ENCODE results near the gene SF3B5.

SF3B5 gene

GRCh38 chr6:144095134-144096002 is at the start of gene SF3B5:
TSS of gene SF3B5 (minus strand) at chr6:144095573. CDS start at chr6:144095497, 76 bp downstream.
- Histone ChIP-seq H3K9me3 (ENCODE audit: control insufficient read depth, low read length) (no peaks in the 10 kb centered on the region), H3K4me1 (ENCODE audit: control insufficient read depth, insufficient read depth, low read length) (peaks cover 18% of the 10 kb centered on the region), H3K9ac (ENCODE audit: low read length) (peak within 1 kb of the TSS; percentile 85), H3K36me3 (ENCODE audit: control insufficient read depth, insufficient read depth, low read length, severe bottlenecking) (no peaks in the 10 kb centered on the region), H3K4me3 (ENCODE audit: low read length) (peak within 1 kb of the TSS; percentile 95), H3K27me3 (replicated peaks; ENCODE audit: control insufficient read depth, insufficient read depth, low read length) (no peaks in the 10 kb centered on the region)
- DNase-seq (ENCODE audit: low read depth): peak; percentile 100

- no peak for DNase-seq (ENCODE audit: low read depth)
- Histone ChIP-seq H3K9me3 (ENCODE audit: control insufficient read depth, low read length) (no peaks in the 10 kb centered on the region), H3K4me3 (ENCODE audit: low read length) (no peak overlapping the region), H3K36me3 (ENCODE audit: control insufficient read depth, insufficient read depth, low read length, severe bottlenecking) (no peaks in the 10 kb centered on the region), H3K4me1 (ENCODE audit: control insufficient read depth, insufficient read depth, low read length) (peaks cover 17% of the 10 kb centered on the region), H3K9ac (ENCODE audit: low read length) (no peak overlapping the region), H3K27me3 (replicated peaks; ENCODE audit: control insufficient read depth, insufficient read depth, low read length) (no peaks in the 10 kb centered on the region)
These were observed 49.6 kb upstream of the SF3B5 start for GRCh38 chr6:144144996-144145395.

- Histone ChIP-seq H3K9me3 (ENCODE audit: control insufficient read depth, low read length) (no peaks in the 10 kb centered on the region), H3K4me3 (ENCODE audit: low read length) (no peak overlapping the region), H3K9ac (ENCODE audit: low read length) (no peak overlapping the region), H3K4me1 (ENCODE audit: control insufficient read depth, insufficient read depth, low read length) (peaks cover 12% of the 10 kb centered on the region), H3K27me3 (replicated peaks; ENCODE audit: control insufficient read depth, insufficient read depth, low read length) (no peaks in the 10 kb centered on the region), H3K36me3 (ENCODE audit: control insufficient read depth, insufficient read depth, low read length, severe bottlenecking) (no peaks in the 10 kb centered on the region)
- DNase-seq (ENCODE audit: low read depth): no peak
These were observed 48.5 kb upstream of the SF3B5 start for GRCh38 chr6:144143878-144144277.

- Histone ChIP-seq H3K4me1 (ENCODE audit: control insufficient read depth, insufficient read depth, low read length) (peaks cover 12% of the 10 kb centered on the region), H3K4me3 (ENCODE audit: low read length) (no peak overlapping the region), H3K27me3 (replicated peaks; ENCODE audit: control insufficient read depth, insufficient read depth, low read length) (no peaks in the 10 kb centered on the region), H3K9ac (ENCODE audit: low read length) (no peak overlapping the region), H3K9me3 (ENCODE audit: control insufficient read depth, low read length) (no peaks in the 10 kb centered on the region), H3K36me3 (ENCODE audit: control insufficient read depth, insufficient read depth, low read length, severe bottlenecking) (no peaks in the 10 kb centered on the region)
- no peak for DNase-seq (ENCODE audit: low read depth)
These were observed 47.7 kb upstream of the SF3B5 start for GRCh38 chr6:144143106-144143505.

GRCh38 chr6:144141470-144141869 is 46.1 kb upstream of the SF3B5 start:
- Histone ChIP-seq H3K27me3 (replicated peaks; ENCODE audit: control insufficient read depth, insufficient read depth, low read length) (no peaks in the 10 kb centered on the region), H3K9ac (ENCODE audit: low read length) (no peak overlapping the region), H3K36me3 (ENCODE audit: control insufficient read depth, insufficient read depth, low read length, severe bottlenecking) (no peaks in the 10 kb centered on the region), H3K4me1 (ENCODE audit: control insufficient read depth, insufficient read depth, low read length) (peaks cover 12% of the 10 kb centered on the region), H3K9me3 (ENCODE audit: control insufficient read depth, low read length) (no peaks in the 10 kb centered on the region), H3K4me3 (ENCODE audit: low read length) (no peak overlapping the region)
- no peak for DNase-seq (ENCODE audit: low read depth)

GRCh38 chr6:144140867-144141266 is 45.5 kb upstream of the SF3B5 start:
- no peak overlapping the region for H3K9ac ChIP-seq (ENCODE audit: low read length)
- no peaks in the 10 kb centered on the region for H3K27me3 ChIP-seq (replicated peaks; ENCODE audit: control insufficient read depth, insufficient read depth, low read length)
- peak overlapping the region; percentile 45 for H3K4me3 ChIP-seq (ENCODE audit: low read length)
- DNase-seq (ENCODE audit: low read depth): no peak
- H3K36me3 ChIP-seq (ENCODE audit: control insufficient read depth, insufficient read depth, low read length, severe bottlenecking): no peaks in the 10 kb centered on the region
- peaks cover 12% of the 10 kb centered on the region for H3K4me1 ChIP-seq (ENCODE audit: control insufficient read depth, insufficient read depth, low read length)
- H3K9me3 ChIP-seq (ENCODE audit: control insufficient read depth, low read length): no peaks in the 10 kb centered on the region

GRCh38 chr6:144139817-144140216 is 44.4 kb upstream of the SF3B5 start:
- DNase-seq (ENCODE audit: low read depth): no peak
- no peaks in the 10 kb centered on the region for H3K9me3 ChIP-seq (ENCODE audit: control insufficient read depth, low read length)
- H3K4me3 ChIP-seq (ENCODE audit: low read length): no peak overlapping the region
- H3K4me1 ChIP-seq (ENCODE audit: control insufficient read depth, insufficient read depth, low read length): peaks cover 12% of the 10 kb centered on the region
- no peaks in the 10 kb centered on the region for H3K36me3 ChIP-seq (ENCODE audit: control insufficient read depth, insufficient read depth, low read length, severe bottlenecking)
- H3K27me3 ChIP-seq (replicated peaks; ENCODE audit: control insufficient read depth, insufficient read depth, low read length): no peaks in the 10 kb centered on the region
- H3K9ac ChIP-seq (ENCODE audit: low read length): no peak overlapping the region

GRCh38 chr6:144138542-144138941 is 43.2 kb upstream of the SF3B5 start:
- DNase-seq (ENCODE audit: low read depth): no peak
- Histone ChIP-seq H3K4me3 (ENCODE audit: low read length) (no peak overlapping the region), H3K4me1 (ENCODE audit: control insufficient read depth, insufficient read depth, low read length) (peaks cover 12% of the 10 kb centered on the region), H3K9me3 (ENCODE audit: control insufficient read depth, low read length) (no peaks in the 10 kb centered on the region), H3K27me3 (replicated peaks; ENCODE audit: control insufficient read depth, insufficient read depth, low read length) (no peaks in the 10 kb centered on the region), H3K9ac (ENCODE audit: low read length) (no peak overlapping the region), H3K36me3 (ENCODE audit: control insufficient read depth, insufficient read depth, low read length, severe bottlenecking) (no peaks in the 10 kb centered on the region)

GRCh38 chr6:144134737-144135136 is 39.4 kb upstream of the SF3B5 start:
- Histone ChIP-seq H3K9ac (ENCODE audit: low read length) (no peak overlapping the region), H3K4me3 (ENCODE audit: low read length) (no peak overlapping the region), H3K27me3 (replicated peaks; ENCODE audit: control insufficient read depth, insufficient read depth, low read length) (no peaks in the 10 kb centered on the region), H3K4me1 (ENCODE audit: control insufficient read depth, insufficient read depth, low read length) (peaks cover 11% of the 10 kb centered on the region), H3K36me3 (ENCODE audit: control insufficient read depth, insufficient read depth, low read length, severe bottlenecking) (no peaks in the 10 kb centered on the region), H3K9me3 (ENCODE audit: control insufficient read depth, low read length) (no peaks in the 10 kb centered on the region)
- DNase-seq (ENCODE audit: low read depth): no peak

- no peak for DNase-seq (ENCODE audit: low read depth)
- Histone ChIP-seq H3K9me3 (ENCODE audit: control insufficient read depth, low read length) (no peaks in the 10 kb centered on the region), H3K9ac (ENCODE audit: low read length) (no peak overlapping the region), H3K36me3 (ENCODE audit: control insufficient read depth, insufficient read depth, low read length, severe bottlenecking) (no peaks in the 10 kb centered on the region), H3K4me1 (ENCODE audit: control insufficient read depth, insufficient read depth, low read length) (peaks cover 11% of the 10 kb centered on the region), H3K4me3 (ENCODE audit: low read length) (no peak overlapping the region), H3K27me3 (replicated peaks; ENCODE audit: control insufficient read depth, insufficient read depth, low read length) (no peaks in the 10 kb centered on the region)
These were observed 38.8 kb upstream of the SF3B5 start for GRCh38 chr6:144134176-144134575.

- Histone ChIP-seq H3K4me1 (ENCODE audit: control insufficient read depth, insufficient read depth, low read length) (peaks cover 11% of the 10 kb centered on the region), H3K9me3 (ENCODE audit: control insufficient read depth, low read length) (no peaks in the 10 kb centered on the region), H3K9ac (ENCODE audit: low read length) (no peak overlapping the region), H3K27me3 (replicated peaks; ENCODE audit: control insufficient read depth, insufficient read depth, low read length) (no peaks in the 10 kb centered on the region), H3K36me3 (ENCODE audit: control insufficient read depth, insufficient read depth, low read length, severe bottlenecking) (no peaks in the 10 kb centered on the region), H3K4me3 (ENCODE audit: low read length) (no peak overlapping the region)
- DNase-seq (ENCODE audit: low read depth): no peak
These were observed 38.0 kb upstream of the SF3B5 start for GRCh38 chr6:144133225-144133821.
